WI38 (cell line): Measurements from ENCODE around the gene C19orf47.

ENCODE experiments used
- H3K4me3 ChIP-seq: 2 replicates; pipeline ENCODE4 v1.5.1; 2011; ENCODE audit warnings: low read depth, mild to moderate bottlenecking, control low read depth, low read length
- TF ChIP-seq, protein P1 (sequence below): IDR thresholded peaks from 2 replicates; pipeline ENCODE4 v1.5.1; 2012; ENCODE audit warnings: low read depth, mild to moderate bottlenecking, control low read depth, low read length

Gene C19orf47

DNA sequence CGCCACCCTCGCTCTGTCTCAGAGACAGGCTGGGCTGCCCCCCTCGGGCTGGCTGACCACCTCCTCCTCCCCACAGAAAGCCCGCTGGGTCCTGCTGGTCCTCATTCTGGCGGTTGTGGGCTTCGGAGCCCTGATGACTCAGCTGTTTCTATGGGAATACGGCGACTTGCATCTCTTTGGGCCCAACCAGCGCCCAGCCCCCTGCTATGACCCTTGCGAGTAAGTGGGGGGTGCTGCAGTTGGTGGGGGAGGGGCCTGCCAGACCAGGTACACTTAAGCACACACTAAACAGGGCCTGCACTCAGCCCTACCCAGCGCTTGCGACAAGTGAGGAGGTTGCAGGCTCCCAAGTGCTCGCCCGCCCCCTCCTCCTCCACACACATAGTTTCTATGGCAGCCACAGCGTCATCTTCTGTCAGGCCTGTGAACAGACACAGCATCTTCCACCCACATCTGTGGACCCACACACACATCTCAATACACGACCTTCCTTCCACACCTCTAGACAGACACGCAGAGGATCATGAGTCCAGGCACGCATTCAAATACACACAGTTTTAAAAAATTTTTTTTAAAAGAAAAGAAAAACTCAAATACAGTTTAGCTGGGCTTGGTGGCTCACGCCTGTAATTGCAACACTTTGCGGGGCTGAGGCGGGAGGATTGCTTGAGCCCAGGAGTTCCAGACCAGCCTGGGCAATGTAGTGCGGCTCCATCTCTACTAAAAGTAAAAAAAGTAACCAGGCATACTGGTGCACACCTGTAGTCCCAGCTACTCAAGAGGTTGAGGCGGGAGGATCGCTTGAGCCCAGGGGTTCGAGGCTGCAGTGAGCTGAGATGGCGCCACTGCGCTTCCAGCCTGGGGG is 18.7 kb upstream of the C19orf47 start:
- H3K4me3 ChIP-seq: peak overlapping the region; percentile 56
- TF ChIP-seq, protein P1, sequence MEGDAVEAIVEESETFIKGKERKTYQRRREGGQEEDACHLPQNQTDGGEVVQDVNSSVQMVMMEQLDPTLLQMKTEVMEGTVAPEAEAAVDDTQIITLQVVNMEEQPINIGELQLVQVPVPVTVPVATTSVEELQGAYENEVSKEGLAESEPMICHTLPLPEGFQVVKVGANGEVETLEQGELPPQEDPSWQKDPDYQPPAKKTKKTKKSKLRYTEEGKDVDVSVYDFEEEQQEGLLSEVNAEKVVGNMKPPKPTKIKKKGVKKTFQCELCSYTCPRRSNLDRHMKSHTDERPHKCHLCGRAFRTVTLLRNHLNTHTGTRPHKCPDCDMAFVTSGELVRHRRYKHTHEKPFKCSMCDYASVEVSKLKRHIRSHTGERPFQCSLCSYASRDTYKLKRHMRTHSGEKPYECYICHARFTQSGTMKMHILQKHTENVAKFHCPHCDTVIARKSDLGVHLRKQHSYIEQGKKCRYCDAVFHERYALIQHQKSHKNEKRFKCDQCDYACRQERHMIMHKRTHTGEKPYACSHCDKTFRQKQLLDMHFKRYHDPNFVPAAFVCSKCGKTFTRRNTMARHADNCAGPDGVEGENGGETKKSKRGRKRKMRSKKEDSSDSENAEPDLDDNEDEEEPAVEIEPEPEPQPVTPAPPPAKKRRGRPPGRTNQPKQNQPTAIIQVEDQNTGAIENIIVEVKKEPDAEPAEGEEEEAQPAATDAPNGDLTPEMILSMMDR: no peak

DNA sequence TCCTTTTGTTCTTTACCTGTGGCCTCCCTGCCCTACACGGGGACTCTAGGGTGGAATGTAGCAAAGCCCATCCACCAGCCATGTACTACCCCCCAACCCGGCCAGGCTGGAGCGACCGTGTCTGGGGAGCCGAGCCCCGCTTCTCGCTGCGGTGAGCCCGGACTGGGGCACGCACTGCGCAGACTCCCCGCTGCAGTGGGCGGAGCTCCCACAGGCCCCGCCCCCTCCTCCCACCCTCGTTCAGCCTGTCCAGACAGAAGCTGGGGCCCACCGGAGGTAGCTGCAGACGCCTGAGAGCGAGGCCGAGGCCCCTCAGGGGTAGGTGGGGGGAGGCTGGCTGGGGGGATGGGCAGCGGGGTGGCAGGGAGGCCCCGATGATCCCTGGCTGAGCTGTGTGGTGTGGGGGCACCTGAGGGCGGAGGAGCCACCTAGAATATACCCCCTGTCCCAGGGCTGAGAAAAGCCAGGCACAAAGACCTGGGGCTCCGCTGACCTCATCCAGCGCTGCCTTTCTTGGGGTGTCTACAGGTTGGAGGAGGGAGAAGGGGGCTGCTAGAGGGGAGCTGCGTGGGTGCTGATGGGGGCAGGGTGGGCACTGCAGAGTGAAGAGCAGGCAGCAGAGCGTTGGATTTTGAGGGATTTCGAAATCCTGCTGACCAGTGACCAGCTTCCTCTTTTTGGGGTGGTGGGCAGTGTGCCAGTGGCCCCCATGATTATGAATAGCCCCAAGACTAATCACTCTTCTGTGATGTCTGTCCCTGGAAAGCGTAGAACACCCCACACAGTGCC is 17.6 kb upstream of the C19orf47 start:
- peak overlapping the region; percentile 56 for H3K4me3 ChIP-seq
- TF ChIP-seq, protein P1: no peak

DNA sequence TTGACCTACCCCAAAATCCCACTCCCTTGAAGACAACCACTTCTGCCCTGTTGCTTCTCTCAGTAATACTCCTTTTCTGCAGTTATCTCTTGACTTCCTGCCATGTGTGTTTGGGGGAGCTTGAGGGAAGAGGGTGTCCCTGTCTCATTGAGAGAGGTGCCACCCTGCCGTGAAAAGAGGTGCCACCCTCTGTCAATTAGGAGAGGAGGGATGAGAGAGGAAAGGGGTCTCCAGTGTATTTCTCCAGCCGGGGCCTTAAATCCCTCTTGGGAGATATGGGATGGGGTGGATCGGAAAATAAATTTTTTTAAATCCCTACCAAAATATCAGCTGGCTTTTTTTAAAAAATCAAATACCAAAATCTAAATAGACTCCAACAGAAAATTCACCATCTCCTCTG is 16.8 kb upstream of the C19orf47 start:
- peak overlapping the region; percentile 56; the same call in 1 of the 2 replicates for H3K4me3 ChIP-seq

DNA sequence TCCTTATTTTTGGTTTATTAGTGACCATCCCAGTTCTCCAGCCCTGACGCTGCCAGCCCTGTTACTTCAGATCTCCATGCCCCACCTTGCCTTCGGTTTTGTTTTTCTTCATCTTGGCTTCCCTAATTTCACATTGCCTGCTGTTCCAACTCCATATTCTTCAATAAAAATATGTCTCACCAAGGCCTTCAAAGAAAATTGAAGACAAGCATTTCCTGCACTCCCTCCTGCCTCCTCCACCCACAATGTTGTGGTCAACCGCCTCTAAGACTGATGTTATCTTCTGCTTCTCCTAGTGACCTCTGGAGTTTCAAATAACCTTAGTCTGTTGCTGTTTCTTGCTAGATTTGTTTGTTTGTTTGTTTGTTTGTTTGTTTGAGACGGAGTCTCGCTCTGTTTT is 14.9 kb upstream of the C19orf47 start:
- H3K4me3 ChIP-seq: no peak overlapping the region
- TF ChIP-seq, protein P1: no peak

More for the DNA sequence above, 16.8 kb upstream of the C19orf47 start:
- TF ChIP-seq, protein P1: no peak

DNA sequence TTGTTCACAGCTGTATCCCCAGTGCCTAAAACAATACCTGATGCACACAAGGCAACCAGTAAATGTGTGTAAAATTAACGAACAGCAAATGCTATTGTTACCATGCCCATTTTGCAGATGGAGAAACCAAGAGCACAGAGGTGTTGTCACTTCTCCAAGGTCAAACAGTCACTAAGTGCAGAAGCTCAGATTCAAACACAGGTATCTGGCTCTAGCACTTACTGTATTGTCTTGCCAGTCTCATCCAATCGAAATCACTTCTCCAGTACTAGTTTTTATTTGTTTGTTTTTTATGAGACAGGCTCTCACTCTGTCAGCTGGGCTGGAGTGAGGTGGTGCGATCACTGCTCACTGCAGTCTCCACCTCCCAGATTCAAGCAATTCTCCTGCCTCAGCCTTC is 14.0 kb upstream of the C19orf47 start:
- TF ChIP-seq, protein P1: no peak
- H3K4me3 ChIP-seq: no peak overlapping the region

DNA sequence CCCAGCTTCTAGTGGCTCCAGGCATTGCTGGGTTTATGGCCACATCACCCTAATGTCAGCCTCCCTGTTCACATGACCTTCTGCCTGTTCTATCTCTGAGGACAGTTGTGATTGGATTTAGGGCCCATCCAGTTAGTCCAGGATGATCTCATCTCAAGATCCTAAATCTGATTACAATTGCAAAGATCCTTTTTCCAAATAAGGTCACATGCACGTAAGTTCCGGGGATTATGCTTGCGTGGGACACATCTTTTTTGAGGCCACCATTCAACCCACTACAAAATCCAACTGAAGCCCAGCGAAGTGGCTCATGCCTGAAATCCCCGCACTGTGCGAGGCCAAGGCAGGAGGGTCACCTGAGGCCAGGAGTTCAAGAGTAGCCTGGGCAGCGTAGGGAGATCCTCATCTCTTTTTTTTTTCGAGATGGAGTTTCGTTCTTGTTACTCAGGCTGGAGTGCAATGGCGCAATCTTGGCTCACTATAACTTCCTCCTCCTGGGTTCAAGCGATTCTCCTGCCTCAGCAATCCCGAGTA is 12.6 kb upstream of the C19orf47 start:
- TF ChIP-seq, protein P1: no peak

More for the DNA sequence above, 12.6 kb upstream of the C19orf47 start:
- H3K4me3 ChIP-seq: no peak overlapping the region
